GM19455 (cell line): ENCODE results near the gene MYH8.

Experiments
- ATAC-seq: cut with Tn5 transposase; IDR thresholded peaks from one replicate; pipeline ENCODE4 v1.9.1; 2021; ENCODE audit not compliant: unreplicated experiment

MYH8 gene

DNA sequence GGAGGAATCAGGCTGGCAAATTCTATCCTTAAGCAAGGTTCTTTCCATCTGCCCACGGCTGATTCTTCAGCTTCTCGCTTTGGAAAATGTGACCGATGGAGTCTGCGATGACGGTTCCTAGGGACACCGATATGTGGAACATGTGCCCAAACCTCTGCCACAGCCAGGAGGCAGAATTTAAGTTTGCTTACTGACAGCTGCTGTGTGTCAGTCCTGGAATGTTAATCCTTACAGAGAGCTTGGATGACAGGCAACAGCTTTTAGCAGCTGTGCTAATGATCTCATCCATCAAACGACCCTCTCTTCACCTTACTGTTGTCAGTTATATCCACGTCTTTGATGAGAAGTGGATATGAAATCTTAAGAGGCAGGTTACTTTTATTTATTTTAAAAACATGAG lies 37.6 kb downstream of the MYH8 start:
- no peak for ATAC-seq

DNA sequence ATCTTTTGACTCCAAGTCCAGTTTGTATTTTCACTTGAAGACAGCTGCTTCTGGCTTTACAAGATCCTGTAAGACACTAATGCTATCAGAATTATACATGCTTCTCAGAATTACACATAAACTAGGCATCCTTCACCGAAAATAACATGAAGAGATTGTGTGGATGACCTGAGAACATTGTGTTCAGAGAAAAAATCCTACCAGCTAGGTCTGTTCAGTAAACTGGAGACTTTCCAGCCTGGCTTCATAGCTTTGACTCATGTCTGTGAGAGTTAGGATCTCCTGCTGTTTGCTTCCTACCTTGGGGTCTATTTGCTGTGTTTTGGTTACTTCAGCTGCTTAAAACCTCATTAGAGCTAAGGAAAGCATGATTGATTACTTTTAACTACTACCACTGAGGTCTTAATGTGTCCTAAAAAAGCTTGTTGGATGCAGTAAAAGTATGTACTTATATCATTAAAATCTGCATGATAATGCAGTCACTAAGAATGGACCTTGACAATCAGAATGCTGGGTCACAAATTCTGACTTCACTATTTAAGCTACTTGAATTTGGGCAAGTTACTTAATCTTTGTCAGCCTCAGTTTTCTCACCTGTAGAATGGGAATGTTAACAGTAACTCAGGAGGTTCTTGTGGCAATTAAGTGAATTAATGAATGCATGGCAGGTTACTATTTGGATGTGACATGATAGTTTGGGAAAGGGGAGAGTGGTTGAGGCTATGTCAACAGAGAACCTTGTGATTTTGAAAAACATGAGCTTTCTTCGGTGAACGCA lies 40.9 kb downstream of the MYH8 start:
- ATAC-seq: no peak

GRCh38 chr17:10372906-10373305 lies 48.8 kb downstream of the MYH8 start, which contains the start of gene MYH13:
MYH13 (minus strand) TSS chr17:10373006; CDS start chr17:10364530, 8,476 bp downstream.
- no peak for ATAC-seq

- ATAC-seq: no peak
Observed at GRCh38 chr17:10370016-10370608, 51.6 kb downstream of the MYH8 start.

- no peak for ATAC-seq
Observed at GRCh38 chr17:10369239-10369638, 52.5 kb downstream of the MYH8 start.

DNA sequence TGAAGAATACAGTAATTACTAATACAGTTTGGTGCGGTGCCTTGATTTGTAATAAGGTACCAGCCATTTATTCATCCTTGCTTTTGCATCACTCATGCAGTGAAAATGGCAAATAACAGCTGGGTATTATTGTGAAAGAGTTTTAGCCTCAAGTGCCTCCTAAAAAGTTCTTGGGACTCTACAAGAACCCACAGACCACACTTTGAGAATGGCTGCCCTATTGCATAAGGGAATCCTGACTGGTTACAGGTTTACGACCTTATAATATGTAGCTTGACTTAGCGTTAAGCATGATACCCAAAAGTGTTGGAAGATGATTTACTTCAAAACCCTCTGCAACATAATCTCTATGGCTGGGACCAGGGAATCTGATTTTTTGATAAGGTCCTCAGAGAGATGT lies 53.2 kb downstream of the MYH8 start:
- ATAC-seq: no peak

DNA sequence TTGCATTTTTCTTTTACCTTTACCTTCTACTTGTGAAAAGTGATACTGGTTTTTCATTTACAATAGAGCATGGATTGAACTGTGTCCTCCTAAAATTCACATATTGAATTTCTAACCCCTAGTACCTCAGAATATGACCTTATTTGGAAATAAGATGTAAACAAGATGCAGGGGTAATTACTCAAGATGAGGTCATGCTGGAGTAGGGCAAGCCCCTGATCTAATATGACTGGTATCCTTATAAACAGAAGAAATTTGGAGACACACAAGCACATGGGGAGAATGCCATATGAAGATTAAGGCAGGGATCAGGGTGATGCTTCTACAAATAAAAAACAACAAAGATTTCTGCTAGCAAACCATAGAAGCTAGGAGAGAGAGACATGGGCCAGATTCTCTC lies 61.2 kb downstream of the MYH8 start:
- no peak for ATAC-seq

DNA sequence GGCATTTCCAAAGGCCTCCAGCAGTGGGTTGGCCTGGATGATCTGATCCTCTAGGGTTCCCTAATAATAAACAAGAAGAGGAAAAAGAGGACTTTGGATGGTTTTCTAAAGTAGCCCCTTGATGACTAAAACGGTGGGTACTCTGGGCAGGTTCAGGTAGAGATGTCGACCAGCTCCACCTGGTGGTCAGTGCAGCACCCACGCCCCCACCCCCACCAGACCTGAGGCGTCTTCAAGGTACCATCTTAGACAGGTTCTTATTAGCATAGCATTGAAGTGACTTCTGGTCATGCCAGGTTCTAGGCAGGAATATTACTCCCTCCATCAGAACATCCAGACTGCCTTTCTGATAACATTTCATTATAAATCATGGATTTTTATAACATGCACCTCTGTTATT lies 64.0 kb downstream of the MYH8 start:
- no peak for ATAC-seq

- no peak for ATAC-seq
Observed at GRCh38 chr17:10354651-10355050, 67.1 kb downstream of the MYH8 start.

GRCh38 chr17:10352893-10353292 lies 68.9 kb downstream of the MYH8 start:
- ATAC-seq: no peak

- ATAC-seq: no peak
Observed at GRCh38 chr17:10349403-10349802, 72.3 kb downstream of the MYH8 start.

DNA sequence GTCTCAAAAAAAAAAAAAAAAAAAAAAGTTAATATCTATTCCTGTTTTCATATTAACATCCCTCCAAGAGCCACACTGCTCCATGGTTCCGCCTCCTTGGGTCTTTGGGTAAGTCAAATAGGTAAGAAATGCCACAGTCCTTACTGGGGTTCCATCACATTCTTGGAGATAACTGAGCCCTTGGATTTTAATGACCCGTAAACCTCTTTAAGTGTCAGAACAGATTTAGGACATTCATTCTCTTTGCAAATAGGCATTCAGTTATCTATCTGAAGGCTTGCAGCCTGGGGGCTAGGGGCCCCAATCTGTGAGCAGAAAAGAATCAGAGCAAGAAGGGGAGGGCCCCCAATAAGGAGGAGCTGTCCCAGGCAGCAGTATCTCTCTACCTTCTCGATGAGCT lies 76.9 kb downstream of the MYH8 start:
- ATAC-seq: no peak
